ENCODE measurements around the gene DNAAF6. TPM values are rescaled to one million over a fixed set of nuclear protein-coding genes. Genes with fewer than 3 reads are reported as not detected.
"Not testable (repeated sequence)": the region's sequence is repeated elsewhere in the genome, so short reads cannot be mapped to it uniquely, and the experiment has no call there.

DNAAF6 gene
- total RNA-seq: not detected in 2 replicates

DNA sequence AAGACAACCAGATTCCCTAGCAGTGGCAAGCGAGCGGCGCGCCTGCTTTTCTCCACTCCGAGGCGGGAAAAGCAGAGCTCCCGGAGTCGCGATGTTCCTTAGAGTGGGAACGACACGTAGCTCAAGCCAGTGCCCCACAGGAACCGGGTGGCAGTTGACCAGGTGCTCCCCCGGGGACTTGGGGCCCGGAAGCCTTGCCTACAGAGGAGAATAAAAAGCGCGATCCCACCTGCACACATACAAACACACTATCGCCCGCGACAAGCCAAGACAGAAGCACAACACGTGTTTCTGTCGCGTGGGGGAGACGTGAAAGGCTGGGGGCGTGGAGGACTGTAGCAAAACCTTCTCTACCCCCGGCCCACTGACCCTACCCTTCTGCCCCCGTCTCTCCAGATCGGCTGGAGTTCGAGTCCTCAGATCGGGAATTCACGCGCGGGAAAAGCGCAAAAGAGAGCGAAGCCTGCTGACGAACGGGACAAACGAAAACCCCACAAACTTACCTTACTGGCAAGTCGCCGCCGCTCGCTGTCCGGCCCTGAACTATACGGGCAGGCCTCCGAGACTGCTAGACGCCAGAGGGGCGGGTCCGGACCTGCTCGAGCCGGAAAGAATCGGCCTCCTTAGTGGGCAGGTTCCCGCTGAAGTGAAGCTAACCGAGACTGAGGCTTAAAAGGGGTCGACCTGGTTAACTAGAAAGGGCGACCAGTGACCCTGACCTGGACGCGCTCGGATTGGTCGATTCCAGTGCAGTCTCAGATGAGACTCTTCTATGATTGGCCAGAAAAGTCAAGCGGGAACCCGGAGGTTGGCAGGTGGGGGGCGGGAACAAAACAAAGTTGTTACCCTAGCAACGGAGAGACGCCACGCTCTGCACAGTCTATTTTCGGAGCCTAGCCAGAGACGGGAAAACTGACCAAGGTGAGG, at the start of gene DNAAF6, which contains the start of gene NUP62CL:
Gene DNAAF6, plus strand, starts transcription at position 842 of the 927 bp plus-strand sequence. CDS start 6,265 bp downstream, outside the sequence.
Gene NUP62CL, minus strand, starts transcription at position 664 of the 927 bp plus-strand sequence. CDS start 31,287 bp downstream, outside the sequence.
- DNase-seq (ENCODE audit: low read depth in 2 of 2): peak; percentile 5 to 36

DNA sequence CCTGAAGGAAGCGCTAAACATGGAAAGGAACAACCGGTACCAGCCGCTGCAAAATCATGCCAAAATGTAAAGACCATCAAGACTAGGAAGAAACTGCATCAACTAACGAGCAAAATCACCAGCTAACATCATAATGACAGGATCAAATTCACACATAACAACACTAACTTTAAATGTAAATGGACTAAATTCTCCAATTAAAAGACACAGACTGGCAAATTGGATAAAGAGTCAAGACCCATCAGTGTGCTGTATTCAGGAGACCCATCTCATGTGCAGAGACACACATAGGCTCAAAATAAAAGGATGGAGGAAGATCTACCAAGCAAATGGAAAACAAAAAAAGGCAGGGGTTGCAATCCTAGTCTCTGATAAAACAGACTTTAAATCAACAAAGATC, 48.8 kb upstream of the DNAAF6 start:
- DNase-seq (ENCODE audit: low read depth in 2 of 2): not testable (repeated sequence)

DNA sequence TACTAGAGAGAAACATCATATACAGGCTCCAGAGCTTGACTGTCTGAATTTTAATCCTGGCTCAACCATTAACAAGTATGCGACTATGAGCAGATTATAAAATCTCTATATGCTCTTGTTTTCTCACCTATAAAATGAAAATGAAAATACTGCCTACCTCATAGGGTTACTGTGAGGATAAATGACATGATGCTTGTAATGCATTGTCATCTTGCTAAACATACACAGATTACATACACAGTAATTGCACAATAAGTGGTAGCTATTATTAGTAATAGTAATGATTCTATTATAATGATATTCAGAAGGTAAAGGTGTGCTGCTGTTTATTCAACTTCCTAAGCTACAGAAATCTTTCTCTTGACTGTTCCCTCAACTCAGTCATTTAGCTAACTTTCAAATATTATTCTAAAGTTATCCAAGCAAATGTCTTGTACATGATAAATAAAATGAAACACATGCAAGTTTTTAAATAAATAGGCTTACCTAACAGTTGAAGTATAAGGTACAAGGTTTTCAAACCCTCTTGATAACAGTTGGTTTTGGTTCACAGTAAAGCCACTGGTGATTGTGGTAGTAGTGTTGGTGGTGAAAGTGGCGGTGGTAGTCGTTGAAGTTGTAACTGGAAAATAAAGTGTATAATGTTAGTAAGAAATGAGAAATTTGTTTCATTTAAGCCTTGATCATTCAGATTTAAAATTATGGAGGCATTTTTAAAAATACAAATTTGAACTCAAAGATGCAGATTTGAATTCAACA, 39.1 kb upstream of the DNAAF6 start:
- no peak for DNase-seq (ENCODE audit: low read depth in 2 of 2)

- DNase-seq (ENCODE audit: low read depth in 2 of 2): no peak
These were observed 38.2 kb upstream of the DNAAF6 start for GRCh38 chrX:107168257-107168656.

DNA sequence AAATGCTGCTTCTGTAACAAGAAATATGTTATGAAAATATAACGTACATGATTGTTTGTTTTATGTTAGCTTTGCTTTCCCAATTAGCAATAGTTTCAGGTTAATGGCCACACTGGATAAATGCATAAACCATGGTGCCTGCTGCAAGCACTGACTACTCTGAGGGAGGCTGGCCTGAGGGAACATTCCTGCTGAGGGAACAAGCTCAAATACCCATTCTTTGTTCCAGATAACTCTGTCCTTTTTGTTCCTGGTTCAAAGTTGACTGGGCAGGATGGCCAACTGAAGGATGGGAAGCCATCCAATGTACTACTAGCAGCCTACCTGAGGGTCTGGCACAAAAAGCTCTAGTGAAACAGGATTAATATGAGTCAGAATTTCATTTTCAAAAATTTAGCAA, 37.7 kb upstream of the DNAAF6 start:
- no peak for DNase-seq (ENCODE audit: low read depth in 2 of 2)

- no peak for DNase-seq (ENCODE audit: low read depth in 2 of 2)
These were observed 34.9 kb upstream of the DNAAF6 start for GRCh38 chrX:107171369-107172102.

DNA sequence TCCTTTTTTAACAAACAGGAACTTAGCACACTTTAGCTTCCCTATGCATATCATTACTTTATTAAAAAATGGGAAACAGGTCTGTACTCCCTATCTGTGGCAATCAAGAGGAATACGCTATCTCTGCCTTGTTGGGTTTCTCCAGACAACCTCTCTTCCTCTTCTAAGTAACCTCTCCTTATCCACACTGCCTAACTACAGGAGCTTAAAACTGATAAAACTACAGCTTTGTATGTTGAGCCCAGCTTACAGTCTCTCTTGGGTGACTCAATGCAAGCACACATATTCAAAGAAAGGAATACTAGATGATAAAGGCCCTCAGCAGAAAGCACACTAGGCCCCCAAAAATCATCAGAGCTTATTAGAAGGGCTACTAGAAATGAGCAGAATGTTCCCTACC, 9.1 kb upstream of the DNAAF6 start:
- no peak for DNase-seq (ENCODE audit: low read depth in 2 of 2)

DNA sequence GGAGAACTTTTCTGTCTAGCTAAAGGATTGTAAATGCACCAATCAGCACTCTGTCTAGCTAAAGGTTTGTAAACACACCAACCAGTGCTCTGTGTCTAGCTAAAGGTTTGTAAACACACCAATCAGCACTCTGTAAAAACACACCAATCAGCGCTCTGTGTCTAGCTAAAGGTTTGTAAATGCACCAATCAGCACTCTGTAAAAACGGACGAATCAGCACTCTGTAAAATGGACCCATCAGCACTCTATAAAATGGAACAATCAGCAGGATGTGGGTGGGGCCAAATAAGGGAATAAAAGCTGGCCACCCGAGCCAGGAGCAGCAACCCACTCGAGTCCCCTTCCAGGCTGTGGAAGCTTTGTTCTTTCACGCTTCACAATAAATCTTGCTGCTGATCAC, 8.3 kb upstream of the DNAAF6 start:
- DNase-seq (ENCODE audit: low read depth in 2 of 2): not testable (repeated sequence)

DNA sequence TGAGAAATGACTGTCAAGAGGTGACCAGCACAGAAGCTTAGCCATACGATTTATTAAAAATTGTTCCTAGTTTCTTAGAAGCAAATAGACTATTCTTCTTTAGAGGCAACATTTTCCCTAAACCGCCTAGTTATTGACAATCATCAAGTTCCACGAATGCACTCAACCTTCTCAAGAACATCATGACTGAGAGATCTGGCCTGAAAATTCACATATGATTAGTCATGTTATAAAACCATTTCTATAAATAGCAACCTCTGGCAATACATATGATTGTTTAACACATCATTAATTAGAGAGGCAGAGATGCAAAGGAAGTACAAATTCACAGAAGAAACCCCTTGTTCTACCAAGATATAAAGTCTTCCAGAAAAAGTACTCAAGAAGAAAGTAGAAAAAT, 6.9 kb upstream of the DNAAF6 start:
- DNase-seq (ENCODE audit: low read depth in 2 of 2): no peak

- DNase-seq (ENCODE audit: low read depth in 2 of 2): no peak
These were observed 2.3 kb upstream of the DNAAF6 start for GRCh38 chrX:107204068-107204605.

GRCh38 chrX:107206697-107207065, 270 bp downstream of the DNAAF6 start:
- no peak for DNase-seq (ENCODE audit: low read depth in 2 of 2)

DNA sequence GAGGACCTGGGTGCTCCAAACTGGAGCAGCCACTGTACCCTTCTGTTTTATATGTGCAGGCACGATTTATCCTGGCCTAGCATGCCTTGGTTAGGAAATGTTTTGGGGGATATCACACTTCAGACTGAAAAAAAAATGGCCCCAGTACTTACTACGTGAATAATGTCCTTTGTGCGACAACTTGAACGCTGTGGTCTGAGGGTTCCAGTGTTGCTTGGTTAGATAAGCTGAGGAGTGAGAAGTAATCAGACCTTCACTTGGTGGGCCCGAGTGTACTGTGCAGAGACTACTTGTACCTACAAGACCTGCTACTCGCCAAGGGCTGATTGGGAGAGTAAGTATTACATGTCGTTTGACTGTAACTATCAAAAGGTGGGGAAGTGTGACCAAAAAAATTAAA, 678 bp downstream of the DNAAF6 start:
- no peak for DNase-seq (ENCODE audit: low read depth in 2 of 2)

- no peak for DNase-seq (ENCODE audit: low read depth in 2 of 2)
These were observed 1.5 kb downstream of the DNAAF6 start for GRCh38 chrX:107207943-107208342.

- DNase-seq (ENCODE audit: low read depth in 2 of 2): no peak
These were observed 7.1 kb downstream of the DNAAF6 start for GRCh38 chrX:107213477-107213876.

DNA sequence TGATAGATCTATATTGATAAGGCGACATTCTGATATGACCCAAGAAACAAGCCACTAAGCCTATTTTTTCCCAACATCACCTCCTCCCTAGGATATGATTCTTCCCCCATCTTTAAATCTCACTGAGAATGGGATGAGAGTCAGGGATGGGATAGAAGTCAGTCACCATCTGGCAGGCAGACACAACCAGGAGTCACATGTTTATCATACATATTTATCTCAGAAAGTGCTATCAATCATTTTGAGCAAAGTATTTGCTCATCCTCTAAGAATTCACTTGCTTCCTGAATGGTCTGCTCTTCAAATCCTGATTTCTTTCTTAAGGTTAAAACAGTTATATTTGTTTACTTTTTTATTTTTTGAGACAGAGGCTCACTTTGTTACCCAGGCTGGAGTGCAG, 20.3 kb downstream of the DNAAF6 start:
- no peak for DNase-seq (ENCODE audit: low read depth in 2 of 2)

DNA sequence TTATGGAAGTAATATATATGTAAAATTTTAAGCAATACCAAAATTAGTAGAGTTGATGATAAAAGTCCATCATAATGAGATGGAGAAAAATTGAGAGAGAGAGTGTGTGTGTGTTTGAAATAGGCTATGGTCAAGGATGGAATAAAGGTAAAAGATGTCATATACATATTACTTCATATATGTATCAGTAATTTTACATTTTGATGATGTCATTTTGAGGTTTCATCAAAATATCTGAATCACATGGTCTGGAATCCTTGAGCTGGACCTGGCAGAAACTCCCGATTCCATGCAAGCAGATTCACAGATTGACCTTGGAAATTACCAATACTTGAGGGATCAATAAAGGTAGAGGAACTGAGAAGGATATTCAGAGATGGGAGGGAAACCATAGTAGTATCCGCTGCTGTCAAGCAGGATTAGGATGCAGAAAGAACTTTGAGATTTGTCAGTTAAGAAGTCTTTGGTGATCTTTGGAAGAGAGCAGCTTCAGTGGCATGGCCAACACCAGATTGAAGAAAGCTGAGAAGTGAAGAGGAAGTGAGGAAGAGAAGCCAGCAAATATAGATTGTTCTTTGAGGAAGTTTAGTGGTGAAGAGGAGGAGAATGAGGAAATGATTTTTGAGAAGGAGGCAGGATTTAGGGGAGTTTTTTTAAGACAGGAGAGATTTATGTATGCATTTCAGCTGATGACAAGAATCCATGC, 21.5 kb downstream of the DNAAF6 start:
- no peak for DNase-seq (ENCODE audit: low read depth in 2 of 2)

DNA sequence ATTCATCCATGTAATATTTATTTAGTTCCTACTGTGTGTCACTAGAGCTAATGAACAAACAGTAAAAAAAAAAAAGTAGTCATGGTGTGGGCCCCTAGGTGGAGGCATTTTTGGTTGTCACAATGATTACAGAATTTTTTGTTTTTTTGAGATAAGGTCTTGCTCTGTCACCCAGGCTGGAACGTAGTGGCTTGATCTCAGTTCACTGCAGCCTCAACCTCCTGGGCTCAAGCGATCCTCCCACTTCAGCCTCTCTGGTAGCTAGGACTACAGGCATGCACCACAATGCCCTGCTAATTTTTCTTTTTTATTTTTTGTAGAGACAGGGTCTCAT, 22.0 kb downstream of the DNAAF6 start:
- DNase-seq (ENCODE audit: low read depth in 2 of 2): no peak

DNA sequence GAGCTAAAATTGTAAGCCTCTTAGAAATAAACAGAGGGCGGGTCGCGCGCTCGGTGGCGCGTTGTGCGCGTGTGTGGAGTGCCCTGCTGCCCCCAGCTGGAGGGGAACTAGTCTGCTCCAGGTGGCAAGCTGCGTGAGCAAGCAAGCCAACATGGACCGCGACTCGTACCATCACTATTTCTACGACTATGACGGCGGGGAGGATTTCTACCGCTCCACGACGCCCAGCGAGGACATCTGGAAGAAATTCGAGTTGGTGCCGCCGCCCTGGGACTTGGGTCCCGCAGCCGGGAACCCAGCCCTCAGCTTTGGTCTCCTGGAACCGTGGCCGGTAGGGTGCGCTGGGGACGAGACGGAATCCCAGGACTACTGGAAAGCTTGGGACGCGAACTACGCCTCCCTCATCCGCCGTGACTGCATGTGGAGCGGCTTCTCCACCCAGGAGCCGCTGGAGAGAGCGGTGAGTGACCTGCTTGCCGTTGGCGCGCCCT, 66.1 kb downstream of the DNAAF6 start:
- no peak for DNase-seq (ENCODE audit: low read depth in 2 of 2)

- no peak for DNase-seq (ENCODE audit: low read depth in 2 of 2)
These were observed 67.4 kb downstream of the DNAAF6 start for GRCh38 chrX:107273795-107274194.

DNA sequence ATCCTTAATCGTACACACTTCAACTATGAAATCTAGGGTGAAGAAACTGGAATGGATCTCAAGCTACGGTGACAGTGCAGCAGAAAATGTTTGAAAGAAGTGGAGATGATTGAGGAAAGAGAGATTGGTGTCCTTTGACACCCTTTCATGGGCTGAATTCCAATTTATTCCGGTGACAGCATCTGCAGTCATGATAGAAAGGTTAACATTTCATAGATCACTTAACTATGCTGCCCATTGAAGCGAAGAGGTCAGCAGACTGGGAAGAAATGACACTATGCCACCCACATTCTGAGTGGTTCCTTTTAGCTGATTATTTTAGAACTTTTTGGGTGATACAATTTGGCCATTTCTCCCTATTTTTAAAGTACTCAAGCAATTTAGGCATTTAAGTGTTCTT, 82.3 kb downstream of the DNAAF6 start:
- DNase-seq (ENCODE audit: low read depth in 2 of 2): no peak

GRCh38 chrX:107290019-107290418, 83.6 kb downstream of the DNAAF6 start:
- no peak for DNase-seq (ENCODE audit: low read depth in 2 of 2)
